NCI-H524 treated with DMSO at 0.1 percent for 48 hours (cell line): Measurements from ENCODE around the gene ASB2.

Source experiments
- DNase-seq: peaks from one replicate; lab custom pipeline; 2025; lab: John Stamatoyannopoulos, UW

ASB2 gene

GRCh38 chr14:93976477-93977057, at the start of gene ASB2:
TSS of gene ASB2 (minus strand) at chr14:93976570. CDS start at chr14:93964539, 12,031 bp downstream.
- no peak for DNase-seq

GRCh38 chr14:94025720-94026119, 49.4 kb upstream of the ASB2 start:
- no peak for DNase-seq

- no peak for DNase-seq
These were observed 48.2 kb upstream of the ASB2 start for GRCh38 chr14:94024549-94024948.

GRCh38 chr14:94022532-94023411, 46.4 kb upstream of the ASB2 start:
- DNase-seq, result no peak

- no peak for DNase-seq
These were observed 45.2 kb upstream of the ASB2 start for GRCh38 chr14:94021416-94022157.

- DNase-seq, result no peak
These were observed 44.6 kb upstream of the ASB2 start for GRCh38 chr14:94021001-94021400.

GRCh38 chr14:94020267-94020666, 43.9 kb upstream of the ASB2 start:
- no peak for DNase-seq

- DNase-seq, result no peak
These were observed 43.0 kb upstream of the ASB2 start for GRCh38 chr14:94019329-94019728.

- DNase-seq, result no peak
These were observed 41.9 kb upstream of the ASB2 start for GRCh38 chr14:94018308-94018707.

GRCh38 chr14:94016446-94016976, 40.1 kb upstream of the ASB2 start:
- no peak for DNase-seq

- no peak for DNase-seq
These were observed 38.9 kb upstream of the ASB2 start for GRCh38 chr14:94015223-94015622.

GRCh38 chr14:94014382-94014781, 38.0 kb upstream of the ASB2 start:
- no peak for DNase-seq

GRCh38 chr14:94011795-94012194, 35.4 kb upstream of the ASB2 start:
- DNase-seq, result no peak

GRCh38 chr14:94010625-94011024, 34.3 kb upstream of the ASB2 start:
- no peak for DNase-seq

GRCh38 chr14:94009767-94010166, 33.4 kb upstream of the ASB2 start:
- no peak for DNase-seq

GRCh38 chr14:94008234-94008633, 31.9 kb upstream of the ASB2 start:
- no peak for DNase-seq

GRCh38 chr14:94005324-94006073, 29.1 kb upstream of the ASB2 start:
- DNase-seq, result no peak

- no peak for DNase-seq
These were observed 27.6 kb upstream of the ASB2 start for GRCh38 chr14:94004015-94004414.

- DNase-seq, result no peak
These were observed 27.0 kb upstream of the ASB2 start for GRCh38 chr14:94003397-94003796.

- peak; percentile 37 for DNase-seq
These were observed 25.4 kb upstream of the ASB2 start for GRCh38 chr14:94001501-94002396.

GRCh38 chr14:94001016-94001415, 24.6 kb upstream of the ASB2 start:
- no peak for DNase-seq
